A549 (cell line): Measurements from ENCODE around the gene DOCK11. TPM values are rescaled to one million over a fixed set of nuclear protein-coding genes. Genes with fewer than 3 reads are reported as not detected.
A peak's percentile ranks its signal among the peaks of the same experiment; 100 is the strongest.

ENCODE experiments used
- ATAC-seq, 2 experiments: fragments of 200-7000 bp in 1 of 2; fragments of >200 bp in 1 of 2; cut with Nextera tagmentation in 1 of 2; cut with Tn5 transposase in 1 of 2; 3 replicates each; pipeline versions ENCODE4 v1.8.0 to v1.9.1; 2018 to 2020; ENCODE audit warnings: mild to moderate bottlenecking in 1 of 2, moderate library complexity in 1 of 2
- CTCF ChIA-PET: fragments of 300-600 bp; sonication (Branson Sonifier 250); formaldehyde crosslinking; extraction: SDS; loops from one replicate; lab custom pipeline; 2021; ENCODE audit warnings: antibody characterized with exemption, inconsistent platforms; lab: Yijun Ruan, JAX
- POLR2A ChIA-PET: fragments of 350-600 bp; formaldehyde crosslinking; extraction: SDS; loops from one replicate; lab custom pipeline; 2021; ENCODE audit warnings: antibody characterized with exemption, inconsistent platforms; lab: Yijun Ruan, JAX
- DNase-seq, 2 experiments: peaks; one replicate each; pipeline versions ENCODE4 v3.0.0 to v3.0.0-alpha.2; 2011 to 2016; ENCODE audit warnings: low read depth in 1 of 2, low spot score in 1 of 2
- FAIRE-seq: peaks from 2 replicates; lab custom pipeline; 2011; peaks lifted over from hg19 to GRCh38; lab: Jason Lieb, UNC
- H3K27ac ChIP-seq, 2 experiments: fragments of >200 bp; sonication (Bioruptor Twin); formaldehyde crosslinking; 3 replicates each; pipeline ENCODE4 v1.5.1; 2016 to 2017
- H3K4me1 ChIP-seq: fragments of >200 bp; sonication (Bioruptor Twin); formaldehyde crosslinking; 3 replicates; pipeline ENCODE4 v1.6.1; 2016
- H3K4me2 ChIP-seq: fragments of >200 bp; sonication (Bioruptor Twin); formaldehyde crosslinking; 3 replicates; pipeline ENCODE4 v1.6.1; 2016
- H3K4me3 ChIP-seq: fragments of >200 bp; sonication (Bioruptor Twin); formaldehyde crosslinking; 3 replicates; pipeline ENCODE4 v1.5.1; 2016
- H3K9me3 ChIP-seq: fragments of >200 bp; sonication (Bioruptor Twin); formaldehyde crosslinking; 3 replicates; pipeline ENCODE4 v1.6.1; 2016
- CBX2 ChIP-seq: fragments of 200-600 bp; sonication (generic); IDR thresholded peaks from 2 replicates; pipeline ENCODE4 v1.6.1; 2016; ENCODE audit warnings: low read depth, mild to moderate bottlenecking, borderline replicate concordance
- CHD2 ChIP-seq: fragments of 150-350 bp; IDR thresholded peaks from 2 replicates; pipeline ENCODE4 v1.6.1; 2014; ENCODE audit warnings: low read length; ENCODE audit not compliant: partially characterized antibody
- CHD4 ChIP-seq: fragments of 200-600 bp; sonication (generic); IDR thresholded peaks from 2 replicates; pipeline ENCODE4 v1.6.1; 2016; ENCODE audit warnings: antibody characterized with exemption, mild to moderate bottlenecking, borderline replicate concordance
- EP300 ChIP-seq, 2 experiments: fragments of >200 bp; sonication (Bioruptor Twin); formaldehyde crosslinking; IDR thresholded peaks; 2 replicates in 1 of 2; 3 replicates in 1 of 2; pipeline ENCODE4 v1.6.1; 2016 to 2017
- HEYL ChIP-seq: fragments of 250-450 bp; sonication (Bioruptor Pico); IDR thresholded peaks from 2 replicates; pipeline ENCODE4 v1.8.0; 2021; ENCODE audit warnings: mild to moderate bottlenecking, moderate library complexity
- HOXB13 ChIP-seq: fragments of 250-450 bp; sonication (Bioruptor Pico); IDR thresholded peaks from 2 replicates; pipeline ENCODE4 v1.5.0; 2020; ENCODE audit warnings: low read depth, mild to moderate bottlenecking, moderate library complexity
- HOXB5 ChIP-seq: fragments of 250-450 bp; sonication (Bioruptor Pico); IDR thresholded peaks from 2 replicates; pipeline ENCODE4 v1.5.0; 2020; ENCODE audit warnings: mild to moderate bottlenecking, moderate library complexity
- JUN ChIP-seq, 2 experiments: fragments of >200 bp; sonication (Bioruptor Twin); formaldehyde crosslinking; IDR thresholded peaks; 2 replicates in 1 of 2; 3 replicates in 1 of 2; pipeline ENCODE4 v1.6.1; 2016 to 2017
- KDM1A ChIP-seq: fragments of 200-600 bp; sonication (generic); IDR thresholded peaks from 2 replicates; pipeline ENCODE4 v1.6.1; 2016; ENCODE audit warnings: low read depth, mild to moderate bottlenecking
- KDM5A ChIP-seq: fragments of 200-600 bp; sonication (generic); IDR thresholded peaks from 2 replicates; pipeline ENCODE4 v1.6.1; 2016; ENCODE audit warnings: antibody characterized with exemption, mild to moderate bottlenecking
- NFE2L2 ChIP-seq: fragments of 150-350 bp; conservative IDR thresholded peaks from 2 replicates; pipeline ENCODE4 v1.6.1; 2014; ENCODE audit warnings: low read length
- PHF8 ChIP-seq: fragments of 200-600 bp; sonication (generic); IDR thresholded peaks from 2 replicates; pipeline ENCODE4 v1.6.1; 2016; ENCODE audit warnings: low read depth, mild to moderate bottlenecking, antibody characterized with exemption, moderate library complexity, borderline replicate concordance
- POLR2A ChIP-seq: IDR thresholded peaks from 2 replicates; pipeline ENCODE4 v1.6.1; 2012; ENCODE audit warnings: mild to moderate bottlenecking, low read length
- POLR2AphosphoS2 ChIP-seq: conservative IDR thresholded peaks from 2 replicates; pipeline ENCODE4 v1.6.1; 2012; ENCODE audit warnings: low read length, improper control_type of control experiment, inconsistent platforms
- RCOR1 ChIP-seq: fragments of 150-350 bp; IDR thresholded peaks from 2 replicates; pipeline ENCODE4 v1.6.1; 2014; ENCODE audit warnings: antibody characterized with exemption, low read length, low read depth
- SMC3 ChIP-seq: fragments of >200 bp; sonication (Bioruptor Twin); formaldehyde crosslinking; IDR thresholded peaks from 3 replicates; pipeline ENCODE4 v1.6.1; 2018; ENCODE audit warnings: inconsistent platforms
- TP53 ChIP-seq: fragments of 250-450 bp; sonication (Bioruptor Pico); IDR thresholded peaks from 2 replicates; pipeline ENCODE4 v1.5.0; 2021; ENCODE audit warnings: mild to moderate bottlenecking, moderate library complexity
- ZFP36 ChIP-seq: fragments of 450-650 bp; IDR thresholded peaks from 2 replicates; pipeline ENCODE4 v1.6.1; 2014; ENCODE audit warnings: borderline replicate concordance; ENCODE audit not compliant: partially characterized antibody
- ZNF302 ChIP-seq: fragments of 250-450 bp; sonication (Bioruptor Pico); IDR thresholded peaks from 2 replicates; pipeline ENCODE4 v1.9.0; 2021; ENCODE audit warnings: inconsistent platforms, mild to moderate bottlenecking, moderate library complexity
- WGBS: methylation state at CpG from one replicate; pipeline ENCODE4 v1.1.6; 2017; ENCODE audit errors: missing lambda C conversion rate; 5-methylcytosine and 5-hydroxymethylcytosine counted together
- polyA plus RNA-seq, 4 experiments: library from polyadenylated mRNA; depleted of rRNA in 3 of 4; stranded (reverse); fragments of >200 nt; fragmentation: RNase III in 1 of 4; extraction: RNeasy Plus Mini Kit Qiagen cat#74134 plus additional on column Dnase treatment in 1 of 4; gene quantifications; 2 replicates in 3 of 4; 3 replicates in 1 of 4; pipeline ENCODE4 v1.2.3, GENCODE V29; 2011 to 2017
- TF ChIP-seq, protein P1 (sequence below): fragments of 200-600 bp; sonication (generic); IDR thresholded peaks from 2 replicates; pipeline ENCODE4 v1.6.1; 2016; ENCODE audit warnings: antibody characterized with exemption, mild to moderate bottlenecking, moderate library complexity
- TF ChIP-seq, protein P2 (sequence below): fragments of 150-350 bp; IDR thresholded peaks from 2 replicates; pipeline ENCODE4 v1.6.1; 2014; ENCODE audit warnings: low read depth, mild to moderate bottlenecking, low read length
- TF ChIP-seq, protein P3 (sequence below): fragments of 250-450 bp; sonication (Bioruptor Pico); IDR thresholded peaks from 2 replicates; pipeline ENCODE4 v1.5.0; 2021; ENCODE audit warnings: mild to moderate bottlenecking, moderate library complexity, borderline replicate concordance
- TF ChIP-seq, protein P4 (sequence below): IDR thresholded peaks from 2 replicates; pipeline ENCODE4 v1.6.1; 2012

The DOCK11 gene
- polyA plus RNA-seq, 2 of the 4 experiments (the other 2 are of a cell fraction), result 5.8 to 9.5 TPM

DNA sequence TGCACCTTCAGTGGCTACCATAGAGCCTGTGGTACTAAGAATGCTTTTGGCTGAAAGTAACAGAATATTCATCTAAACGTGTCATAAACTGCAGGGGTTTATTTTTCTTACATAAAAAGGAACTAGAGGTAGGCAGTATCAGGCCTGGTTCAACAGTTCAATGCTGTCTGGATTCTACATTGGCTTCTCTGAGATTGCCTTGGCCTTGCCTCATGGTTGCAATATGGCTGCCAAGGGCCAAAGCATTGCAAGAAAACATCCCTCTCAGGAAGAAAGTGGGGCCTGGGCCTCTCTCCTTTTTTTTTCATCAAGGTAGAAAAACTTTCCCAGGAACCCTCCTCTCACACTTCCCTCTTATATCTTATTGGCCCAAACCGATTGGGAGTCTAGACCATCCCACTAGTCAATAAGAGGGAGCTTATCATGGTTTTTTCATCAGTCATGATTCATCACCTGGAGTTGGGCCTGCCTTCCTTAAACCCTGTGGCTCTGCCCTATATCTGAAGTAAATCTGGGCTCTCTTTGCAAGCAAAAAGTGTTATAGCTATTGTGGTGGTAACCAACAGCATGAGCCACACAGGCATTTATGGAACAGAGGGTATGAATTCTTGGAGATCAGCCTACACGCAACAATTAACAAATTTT is 1.8 kb upstream of the DOCK11 start:
- no peak for ATAC-seq

DNA sequence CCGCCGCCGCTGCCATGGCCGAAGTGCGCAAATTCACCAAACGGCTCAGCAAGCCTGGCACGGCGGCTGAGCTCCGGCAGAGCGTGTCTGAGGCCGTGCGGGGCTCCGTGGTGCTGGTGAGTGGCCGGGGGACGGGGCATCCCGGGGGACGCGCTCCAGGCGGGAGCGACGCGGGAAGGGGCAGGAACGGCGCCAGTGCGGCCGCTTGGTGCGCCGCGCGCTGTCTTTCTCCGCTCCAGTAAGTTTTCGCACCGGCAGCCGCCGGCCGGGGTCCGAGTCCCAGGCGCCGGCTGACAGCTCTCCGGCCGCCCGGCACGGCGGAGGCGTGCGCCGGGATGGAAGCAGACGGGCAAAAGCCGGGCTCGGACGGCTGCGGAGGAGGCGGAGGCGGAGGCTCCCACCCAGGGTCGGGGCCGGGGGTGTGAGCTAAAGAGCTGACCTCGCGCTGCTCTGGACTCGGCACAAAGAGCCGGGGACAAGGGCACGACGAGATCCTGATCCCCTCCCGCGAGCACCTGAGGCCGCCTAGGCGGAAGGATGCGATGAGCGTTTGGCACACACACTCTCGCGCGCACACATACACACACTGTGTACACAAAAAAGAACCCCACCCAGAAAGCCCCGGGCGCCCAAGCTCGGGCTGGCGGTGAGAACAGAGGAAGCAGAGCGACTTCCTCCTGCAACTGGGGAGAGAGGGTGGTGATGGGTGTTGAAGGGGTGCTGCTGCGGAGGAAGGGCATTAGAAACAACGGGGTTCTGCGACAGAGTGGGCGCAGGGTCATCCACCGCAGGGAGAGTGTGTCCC is 545 bp downstream of the DOCK11 start:
- peak; percentile 58 to 64 for ATAC-seq
- FAIRE-seq, result no peak
- Histone ChIP-seq H3K4me1 (peaks cover 10% of the 10 kb centered on the region; the same call in 2 of the 3 replicates), H3K4me2 (peak overlapping the region; percentile 92), H3K4me3 (peak overlapping the region; percentile 66), H3K27ac (peak overlapping the region; percentile 66 to 91), H3K9me3 (no peaks in the 10 kb centered on the region)
- TF ChIP-seq PHF8 (0 out of 2 replicates have a peak, but pooled peaks have one; percentile 15), JUN (IDR thresholded peaks at IDR 0.05) (no peak), POLR2A (no peak), KDM1A (0 out of 2 replicates have a peak, but pooled peaks have one; percentile 12), EP300 (IDR thresholded peaks at IDR 0.05) (no peak), HOXB13 (CRISPR knock-in tag) (no peak), HEYL (CRISPR knock-in tag) (no peak)
- TF ChIP-seq, protein P1, sequence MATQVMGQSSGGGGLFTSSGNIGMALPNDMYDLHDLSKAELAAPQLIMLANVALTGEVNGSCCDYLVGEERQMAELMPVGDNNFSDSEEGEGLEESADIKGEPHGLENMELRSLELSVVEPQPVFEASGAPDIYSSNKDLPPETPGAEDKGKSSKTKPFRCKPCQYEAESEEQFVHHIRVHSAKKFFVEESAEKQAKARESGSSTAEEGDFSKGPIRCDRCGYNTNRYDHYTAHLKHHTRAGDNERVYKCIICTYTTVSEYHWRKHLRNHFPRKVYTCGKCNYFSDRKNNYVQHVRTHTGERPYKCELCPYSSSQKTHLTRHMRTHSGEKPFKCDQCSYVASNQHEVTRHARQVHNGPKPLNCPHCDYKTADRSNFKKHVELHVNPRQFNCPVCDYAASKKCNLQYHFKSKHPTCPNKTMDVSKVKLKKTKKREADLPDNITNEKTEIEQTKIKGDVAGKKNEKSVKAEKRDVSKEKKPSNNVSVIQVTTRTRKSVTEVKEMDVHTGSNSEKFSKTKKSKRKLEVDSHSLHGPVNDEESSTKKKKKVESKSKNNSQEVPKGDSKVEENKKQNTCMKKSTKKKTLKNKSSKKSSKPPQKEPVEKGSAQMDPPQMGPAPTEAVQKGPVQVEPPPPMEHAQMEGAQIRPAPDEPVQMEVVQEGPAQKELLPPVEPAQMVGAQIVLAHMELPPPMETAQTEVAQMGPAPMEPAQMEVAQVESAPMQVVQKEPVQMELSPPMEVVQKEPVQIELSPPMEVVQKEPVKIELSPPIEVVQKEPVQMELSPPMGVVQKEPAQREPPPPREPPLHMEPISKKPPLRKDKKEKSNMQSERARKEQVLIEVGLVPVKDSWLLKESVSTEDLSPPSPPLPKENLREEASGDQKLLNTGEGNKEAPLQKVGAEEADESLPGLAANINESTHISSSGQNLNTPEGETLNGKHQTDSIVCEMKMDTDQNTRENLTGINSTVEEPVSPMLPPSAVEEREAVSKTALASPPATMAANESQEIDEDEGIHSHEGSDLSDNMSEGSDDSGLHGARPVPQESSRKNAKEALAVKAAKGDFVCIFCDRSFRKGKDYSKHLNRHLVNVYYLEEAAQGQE, result peak; percentile 37; the same call in 1 of the 2 replicates
- ChIA-PET POLR2A (interaction anchor here (0.9 kb wide), 1 partner anchor 105 kb away, joined by 8 read pairs; no protein-coding TSS in a partner anchor), CTCF (interaction anchor here (0.6 to 2.5 kb wide), 2 partner anchors 14 to 106 kb away, joined by 4 to 10 read pairs; no protein-coding TSS in a partner anchor)
- 15% methylated on average over 10 of the region's 81 CpGs for WGBS
- DNase-seq, result peak in 1 of 2 experiments; percentile 48

More for the DNA sequence above, 1.8 kb upstream of the DOCK11 start:
- no peak overlapping the region for H3K4me3 ChIP-seq
- H3K9me3 ChIP-seq, result no peaks in the 10 kb centered on the region
- FAIRE-seq, result no peak
- POLR2A ChIA-PET, result no interaction called here
- CTCF ChIA-PET, result no interaction called here
- no peak for DNase-seq
- 74% methylated on average over 3 of the region's 3 CpGs for WGBS
- H3K27ac ChIP-seq, result no peak overlapping the region
- H3K4me1 ChIP-seq, result peaks cover 10% of the 10 kb centered on the region; the same call in 2 of the 3 replicates
- TF ChIP-seq ZFP36 (no peak), SMC3 (no peak)
- H3K4me2 ChIP-seq, result no peak overlapping the region

DNA sequence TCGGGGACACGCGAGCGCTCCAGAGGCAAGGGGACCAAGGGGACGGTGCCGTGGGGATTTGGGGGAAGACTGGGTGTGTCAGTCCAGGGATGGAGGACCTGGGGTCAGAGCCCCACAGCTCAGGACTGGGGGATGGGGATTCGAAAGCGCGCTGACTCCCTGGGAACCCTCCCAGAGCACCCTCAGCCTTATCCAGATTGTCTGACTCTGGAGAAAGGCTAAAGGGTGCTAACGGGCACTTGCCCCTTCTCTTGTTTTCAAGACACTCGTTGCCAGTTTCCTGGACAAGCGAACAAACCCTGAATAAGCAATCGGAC is 1.1 kb downstream of the DOCK11 start:
- ATAC-seq (peak; percentile 21 to 41; a peak in 4 of 6 replicates), DNase-seq (no peak)
- Histone ChIP-seq H3K27ac (peak overlapping the region; percentile 66 to 91), H3K4me2 (peak overlapping the region; percentile 92), H3K4me3 (peak overlapping the region; percentile 66)
- 11% methylated on average over 12 of the region's 13 CpGs for WGBS
- ChIA-PET POLR2A (no interaction called here), CTCF (interaction anchor here (0.6 to 2.5 kb wide), 2 partner anchors 14 to 105 kb away, joined by 4 to 10 read pairs; no protein-coding TSS in a partner anchor)
- TF ChIP-seq EP300 (IDR thresholded peaks at IDR 0.05) (no peak), CBX2 (no peak), RCOR1 (no peak), POLR2AphosphoS2 (no peak), HOXB13 (CRISPR knock-in tag) (no peak), HOXB5 (CRISPR knock-in tag) (no peak), CHD2 (no peak), NFE2L2 (no peak), KDM5A (no peak), ZNF302 (CRISPR knock-in tag) (no peak), CHD4 (no peak), TP53 (CRISPR knock-in tag) (no peak)
- TF ChIP-seq, protein P2, sequence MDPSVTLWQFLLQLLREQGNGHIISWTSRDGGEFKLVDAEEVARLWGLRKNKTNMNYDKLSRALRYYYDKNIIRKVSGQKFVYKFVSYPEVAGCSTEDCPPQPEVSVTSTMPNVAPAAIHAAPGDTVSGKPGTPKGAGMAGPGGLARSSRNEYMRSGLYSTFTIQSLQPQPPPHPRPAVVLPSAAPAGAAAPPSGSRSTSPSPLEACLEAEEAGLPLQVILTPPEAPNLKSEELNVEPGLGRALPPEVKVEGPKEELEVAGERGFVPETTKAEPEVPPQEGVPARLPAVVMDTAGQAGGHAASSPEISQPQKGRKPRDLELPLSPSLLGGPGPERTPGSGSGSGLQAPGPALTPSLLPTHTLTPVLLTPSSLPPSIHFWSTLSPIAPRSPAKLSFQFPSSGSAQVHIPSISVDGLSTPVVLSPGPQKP, result no peak
- TF ChIP-seq, protein P3, sequence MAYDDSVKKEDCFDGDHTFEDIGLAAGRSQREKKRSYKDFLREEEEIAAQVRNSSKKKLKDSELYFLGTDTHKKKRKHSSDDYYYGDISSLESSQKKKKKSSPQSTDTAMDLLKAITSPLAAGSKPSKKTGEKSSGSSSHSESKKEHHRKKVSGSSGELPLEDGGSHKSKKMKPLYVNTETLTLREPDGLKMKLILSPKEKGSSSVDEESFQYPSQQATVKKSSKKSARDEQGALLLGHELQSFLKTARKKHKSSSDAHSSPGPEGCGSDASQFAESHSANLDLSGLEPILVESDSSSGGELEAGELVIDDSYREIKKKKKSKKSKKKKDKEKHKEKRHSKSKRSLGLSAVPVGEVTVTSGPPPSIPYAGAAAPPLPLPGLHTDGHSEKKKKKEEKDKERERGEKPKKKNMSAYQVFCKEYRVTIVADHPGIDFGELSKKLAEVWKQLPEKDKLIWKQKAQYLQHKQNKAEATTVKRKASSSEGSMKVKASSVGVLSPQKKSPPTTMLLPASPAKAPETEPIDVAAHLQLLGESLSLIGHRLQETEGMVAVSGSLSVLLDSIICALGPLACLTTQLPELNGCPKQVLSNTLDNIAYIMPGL (CRISPR knock-in tag), result no peak
- TF ChIP-seq, protein P4, sequence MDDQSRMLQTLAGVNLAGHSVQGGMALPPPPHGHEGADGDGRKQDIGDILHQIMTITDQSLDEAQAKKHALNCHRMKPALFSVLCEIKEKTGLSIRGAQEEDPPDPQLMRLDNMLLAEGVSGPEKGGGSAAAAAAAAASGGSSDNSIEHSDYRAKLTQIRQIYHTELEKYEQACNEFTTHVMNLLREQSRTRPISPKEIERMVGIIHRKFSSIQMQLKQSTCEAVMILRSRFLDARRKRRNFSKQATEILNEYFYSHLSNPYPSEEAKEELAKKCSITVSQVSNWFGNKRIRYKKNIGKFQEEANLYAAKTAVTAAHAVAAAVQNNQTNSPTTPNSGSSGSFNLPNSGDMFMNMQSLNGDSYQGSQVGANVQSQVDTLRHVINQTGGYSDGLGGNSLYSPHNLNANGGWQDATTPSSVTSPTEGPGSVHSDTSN, result no peak
- TF ChIP-seq, all 56 proteins: peak for 0
- Histone ChIP-seq H3K9me3 (no peaks in the 10 kb centered on the region), H3K4me1 (peaks cover 10% of the 10 kb centered on the region; the same call in 2 of the 3 replicates)
- peak; percentile 54 for FAIRE-seq
